Endothelial cell (in vitro differentiated cells): ENCODE data around the gene METTL21C. TPM values are rescaled to one million over a fixed set of nuclear protein-coding genes. Genes with fewer than 3 reads are reported as not detected.

Source experiments
- DNase-seq: peaks from one replicate; pipeline ENCODE4 v3.0.0; 2021; ENCODE audit warnings: low spot score
- H3K27ac Mint-ChIP-seq: one replicate; pipeline ENCODE4 v1.8.0; 2021; ENCODE audit warnings: mixed read lengths, inconsistent platforms; ENCODE audit not compliant: unreplicated experiment
- H3K27me3 Mint-ChIP-seq: one replicate; pipeline ENCODE4 v1.8.0; 2021; ENCODE audit warnings: mild to moderate bottlenecking, moderate library complexity, mixed read lengths, inconsistent platforms; ENCODE audit not compliant: unreplicated experiment
- H3K36me3 Mint-ChIP-seq: one replicate; pipeline ENCODE4 v1.8.0; 2021; ENCODE audit warnings: mild to moderate bottlenecking, low read depth, mixed read lengths, inconsistent platforms; ENCODE audit not compliant: unreplicated experiment
- H3K4me1 Mint-ChIP-seq: one replicate; pipeline ENCODE4 v1.8.0; 2021; ENCODE audit warnings: mild to moderate bottlenecking, mixed read lengths, inconsistent platforms; ENCODE audit not compliant: unreplicated experiment
- H3K4me3 Mint-ChIP-seq: one replicate; pipeline ENCODE4 v1.8.0; 2021; ENCODE audit warnings: mild to moderate bottlenecking, mixed read lengths, inconsistent platforms; ENCODE audit not compliant: unreplicated experiment
- H3K9me3 Mint-ChIP-seq: one replicate; pipeline ENCODE4 v1.8.0; 2021; ENCODE audit warnings: mixed read lengths, inconsistent platforms; ENCODE audit not compliant: unreplicated experiment
- CTCF ChIP-seq: fragments of 200-600 bp; sonication (generic); IDR thresholded peaks from one replicate; pipeline ENCODE4 v1.5.0; 2021; ENCODE audit warnings: antibody characterized with exemption; ENCODE audit not compliant: unreplicated experiment
- total RNA-seq: library from RNA; stranded (reverse); fragmentation: NEBNext Ultra II Directional; extraction: Animal tissue kit (Norgen Biotek cat#: 25700); gene quantifications from one replicate; pipeline ENCODE4 v1.2.1, GENCODE V29; 2021; ENCODE audit not compliant: unreplicated experiment

Gene METTL21C
- total RNA-seq, 1 donor from 2014 or later, result not detected

- no peak overlapping the region for H3K4me3 Mint-ChIP-seq
- H3K27ac Mint-ChIP-seq, result no peak overlapping the region
- TF ChIP-seq CTCF, result no peak
- H3K36me3 Mint-ChIP-seq, result peaks cover 15% of the 10 kb centered on the region
- no peak for DNase-seq
- peaks cover 10% of the 10 kb centered on the region for H3K27me3 Mint-ChIP-seq
- peaks cover 20% of the 10 kb centered on the region for H3K4me1 Mint-ChIP-seq
- H3K9me3 Mint-ChIP-seq, result no peaks in the 10 kb centered on the region
Observed at GRCh38 chr13:102696465-102696864, 1.6 kb upstream of the METTL21C start.

DNA sequence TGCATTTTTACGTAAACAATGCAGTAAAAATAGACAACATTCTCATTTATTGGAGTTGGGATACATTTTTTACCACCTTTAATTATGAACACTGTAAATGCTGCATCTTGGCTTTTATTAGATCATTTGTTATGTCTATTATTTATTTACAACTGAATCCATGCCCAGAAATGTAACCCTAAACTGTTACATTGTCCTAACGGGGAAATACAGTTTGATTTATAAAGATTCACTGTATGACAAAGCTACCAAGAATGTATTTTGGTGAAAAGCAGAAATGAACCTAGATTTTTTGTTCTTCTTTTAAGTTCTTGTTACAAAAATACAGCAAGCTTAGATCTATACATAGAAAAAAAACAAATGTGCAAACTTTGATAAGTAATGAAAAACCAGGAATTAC is 1.1 kb downstream of the METTL21C start:
- Mint-ChIP-seq H3K36me3 (peaks cover 9% of the 10 kb centered on the region), H3K27me3 (peaks cover 8% of the 10 kb centered on the region), H3K27ac (no peak overlapping the region), H3K4me3 (no peak overlapping the region), H3K4me1 (peaks cover 21% of the 10 kb centered on the region), H3K9me3 (no peaks in the 10 kb centered on the region)
- no peak for TF ChIP-seq CTCF
- no peak for DNase-seq

GRCh38 chr13:102693250-102693649 is 1.6 kb downstream of the METTL21C start:
- Mint-ChIP-seq H3K4me1 (peaks cover 26% of the 10 kb centered on the region), H3K4me3 (no peak overlapping the region), H3K36me3 (peaks cover 4% of the 10 kb centered on the region), H3K27ac (no peak overlapping the region), H3K9me3 (no peaks in the 10 kb centered on the region), H3K27me3 (peaks cover 8% of the 10 kb centered on the region)
- TF ChIP-seq CTCF, result no peak
- no peak for DNase-seq

DNA sequence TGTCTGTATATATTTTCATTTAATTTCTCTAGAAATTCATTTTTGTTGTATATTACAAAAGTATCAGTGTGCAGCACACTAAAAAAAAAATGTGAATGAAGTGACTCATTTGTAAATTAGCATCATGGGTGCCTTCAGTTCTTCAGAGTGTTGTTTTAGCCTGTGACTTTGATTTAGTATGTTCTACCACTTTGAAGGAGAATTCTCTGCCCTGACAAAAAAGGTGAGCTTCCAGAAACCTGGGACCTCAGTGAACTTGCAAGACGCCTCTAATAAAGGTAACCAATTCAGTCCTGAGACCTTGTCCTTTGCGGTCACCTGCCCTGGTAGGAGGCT is 2.4 kb downstream of the METTL21C start:
- no peak overlapping the region for H3K4me3 Mint-ChIP-seq
- H3K9me3 Mint-ChIP-seq, result no peaks in the 10 kb centered on the region
- H3K27me3 Mint-ChIP-seq, result peaks cover 8% of the 10 kb centered on the region
- peaks cover 4% of the 10 kb centered on the region for H3K36me3 Mint-ChIP-seq
- TF ChIP-seq CTCF, result no peak
- DNase-seq, result no peak
- H3K27ac Mint-ChIP-seq, result no peak overlapping the region
- peaks cover 30% of the 10 kb centered on the region for H3K4me1 Mint-ChIP-seq

DNA sequence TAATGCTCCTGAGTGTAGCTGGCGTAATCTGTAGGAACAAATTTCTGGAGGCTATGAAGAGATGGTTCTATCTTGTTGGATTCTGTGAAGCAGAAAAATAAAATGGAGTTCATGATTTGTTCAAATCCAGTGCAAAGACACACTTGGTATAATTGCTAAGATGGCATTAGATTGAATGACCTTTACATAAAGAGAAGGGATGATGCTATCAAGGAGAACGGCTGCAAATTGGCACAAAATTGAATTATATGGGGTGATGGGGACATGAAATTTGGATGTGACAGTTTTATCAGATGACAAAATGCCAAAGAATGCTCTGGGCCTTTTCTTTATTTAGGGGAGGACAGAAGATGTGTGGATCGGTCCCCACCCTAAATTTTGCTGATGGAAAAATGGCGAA is 4.0 kb downstream of the METTL21C start:
- Mint-ChIP-seq H3K27me3 (peaks cover 3% of the 10 kb centered on the region), H3K36me3 (no peaks in the 10 kb centered on the region), H3K4me1 (peaks cover 22% of the 10 kb centered on the region), H3K27ac (no peak overlapping the region), H3K9me3 (no peaks in the 10 kb centered on the region), H3K4me3 (no peak overlapping the region)
- no peak for DNase-seq
- TF ChIP-seq CTCF, result no peak
